GM18909 (cell line): ENCODE results near the gene TTC9B.
"Not testable (repeated sequence)": the region's sequence is repeated elsewhere in the genome, so short reads cannot be mapped to it uniquely, and the experiment has no call there.

Experiments
- ATAC-seq: cut with Tn5 transposase; IDR thresholded peaks from one replicate; pipeline ENCODE4 v1.9.1; 2021; ENCODE audit warnings: mild to moderate bottlenecking; ENCODE audit not compliant: unreplicated experiment, poor library complexity

Gene TTC9B

GRCh38 chr19:40178756-40179155 lies 39.4 kb downstream of the TTC9B start:
- no peak for ATAC-seq

- ATAC-seq, result no peak
These were observed 40.7 kb downstream of the TTC9B start for GRCh38 chr19:40177286-40178070.

- ATAC-seq, result no peak
These were observed 42.4 kb downstream of the TTC9B start for GRCh38 chr19:40175820-40176219.

GRCh38 chr19:40174092-40174491 lies 44.1 kb downstream of the TTC9B start:
- no peak for ATAC-seq

GRCh38 chr19:40171293-40171692 lies 46.9 kb downstream of the TTC9B start:
- ATAC-seq, result not testable (repeated sequence)

- ATAC-seq, result not testable (repeated sequence)
These were observed 47.7 kb downstream of the TTC9B start for GRCh38 chr19:40170303-40170989.

GRCh38 chr19:40169482-40170302 lies 48.5 kb downstream of the TTC9B start:
- ATAC-seq, result not testable (repeated sequence)
